ENCODE data around the gene TMEM145. TPM values are rescaled to one million over a fixed set of nuclear protein-coding genes. Genes with fewer than 3 reads are reported as not detected.

The TMEM145 gene
- total and polyA plus RNA-seq, 2 donors (not counting 1 experiment from before 2014, with no cell fraction given): 0.05 to 0.83 TPM

- no peak for TF ChIP-seq CTCF (conservative IDR thresholded peaks at IDR 0.05 in 1 of 2, IDR thresholded peaks at IDR 0.05 in 1 of 2; ENCODE audit: low read depth in 1 of 2, low read length in 2 of 2)
- no peak for TF ChIP-seq EZH2 (IDR thresholded peaks at IDR 0.05; ENCODE audit: low read length, missing control alignments)
- no peaks in the 10 kb centered on the region for H3K79me2 ChIP-seq (ENCODE audit: control insufficient read depth, insufficient read depth, low read length)
- H3K36me3 ChIP-seq (ENCODE audit: control insufficient read depth, insufficient read depth, low read length): peaks cover 2% of the 10 kb centered on the region
- H3K9me3 ChIP-seq (ENCODE audit: control insufficient read depth, insufficient read depth, low read depth, low read length): no peaks in the 10 kb centered on the region
- no peak for DNase-seq (ENCODE audit: low read depth in 2 of 2)
- no peak overlapping the region for H3K4me2 ChIP-seq (ENCODE audit: extremely low read depth, insufficient read depth, low read length)
- no peak overlapping the region for H2AFZ ChIP-seq (ENCODE audit: low read length)
- H3K4me3 ChIP-seq (replicated peaks in 1 of 4; ENCODE audit: control extremely low read depth in 1 of 4, insufficient read depth in 1 of 4, low read depth in 3 of 4, low read length in 4 of 4): no peak overlapping the region
- no peak overlapping the region for H3K9ac ChIP-seq (ENCODE audit: insufficient read depth, low read length)
- H3K4me1 ChIP-seq (ENCODE audit: control insufficient read depth, extremely low read depth, insufficient read depth, low read length): no peaks in the 10 kb centered on the region
- no peaks in the 10 kb centered on the region for H4K20me1 ChIP-seq (ENCODE audit: control insufficient read depth, extremely low read depth, insufficient read depth, low read length)
- no peaks in the 10 kb centered on the region for H3K27me3 ChIP-seq (ENCODE audit: control insufficient read depth, insufficient read depth, low read length)
- no peak overlapping the region for H3K27ac ChIP-seq (ENCODE audit: insufficient read depth, low read length)
These were observed 42.8 kb downstream of the TMEM145 start for GRCh38 chr19:42355896-42356295.

- Histone ChIP-seq H3K27me3 (ENCODE audit: control insufficient read depth, insufficient read depth, low read length) (no peaks in the 10 kb centered on the region), H3K4me1 (ENCODE audit: control insufficient read depth, extremely low read depth, insufficient read depth, low read length) (no peaks in the 10 kb centered on the region), H3K27ac (ENCODE audit: insufficient read depth, low read length) (no peak overlapping the region), H3K9ac (ENCODE audit: insufficient read depth, low read length) (no peak overlapping the region), H3K4me3 (replicated peaks in 1 of 4; ENCODE audit: control extremely low read depth in 1 of 4, insufficient read depth in 1 of 4, low read depth in 3 of 4, low read length in 4 of 4) (no peak overlapping the region), H3K36me3 (ENCODE audit: control insufficient read depth, insufficient read depth, low read length) (peaks cover 2% of the 10 kb centered on the region), H3K79me2 (ENCODE audit: control insufficient read depth, insufficient read depth, low read length) (no peaks in the 10 kb centered on the region), H4K20me1 (ENCODE audit: control insufficient read depth, extremely low read depth, insufficient read depth, low read length) (no peaks in the 10 kb centered on the region), H3K4me2 (ENCODE audit: extremely low read depth, insufficient read depth, low read length) (no peak overlapping the region), H3K9me3 (ENCODE audit: control insufficient read depth, insufficient read depth, low read depth, low read length) (no peaks in the 10 kb centered on the region), H2AFZ (ENCODE audit: low read length) (no peak overlapping the region)
- no peak for DNase-seq (ENCODE audit: low read depth in 2 of 2)
- TF ChIP-seq CTCF (conservative IDR thresholded peaks at IDR 0.05 in 1 of 2, IDR thresholded peaks at IDR 0.05 in 1 of 2; ENCODE audit: low read depth in 1 of 2, low read length in 2 of 2) (no peak), EZH2 (IDR thresholded peaks at IDR 0.05; ENCODE audit: low read length, missing control alignments) (no peak)
These were observed 43.6 kb downstream of the TMEM145 start for GRCh38 chr19:42356686-42357085.

GRCh38 chr19:42357290-42357689 is 44.2 kb downstream of the TMEM145 start:
- no peak overlapping the region for H3K9ac ChIP-seq (ENCODE audit: insufficient read depth, low read length)
- H3K4me3 ChIP-seq (replicated peaks in 1 of 4; ENCODE audit: control extremely low read depth in 1 of 4, insufficient read depth in 1 of 4, low read depth in 3 of 4, low read length in 4 of 4): no peak overlapping the region
- no peaks in the 10 kb centered on the region for H3K9me3 ChIP-seq (ENCODE audit: control insufficient read depth, insufficient read depth, low read depth, low read length)
- H3K4me1 ChIP-seq (ENCODE audit: control insufficient read depth, extremely low read depth, insufficient read depth, low read length): no peaks in the 10 kb centered on the region
- no peak overlapping the region for H3K4me2 ChIP-seq (ENCODE audit: extremely low read depth, insufficient read depth, low read length)
- no peak for TF ChIP-seq CTCF (conservative IDR thresholded peaks at IDR 0.05 in 1 of 2, IDR thresholded peaks at IDR 0.05 in 1 of 2; ENCODE audit: low read depth in 1 of 2, low read length in 2 of 2)
- no peak for TF ChIP-seq EZH2 (IDR thresholded peaks at IDR 0.05; ENCODE audit: low read length, missing control alignments)
- no peaks in the 10 kb centered on the region for H3K27me3 ChIP-seq (ENCODE audit: control insufficient read depth, insufficient read depth, low read length)
- no peaks in the 10 kb centered on the region for H4K20me1 ChIP-seq (ENCODE audit: control insufficient read depth, extremely low read depth, insufficient read depth, low read length)
- H3K79me2 ChIP-seq (ENCODE audit: control insufficient read depth, insufficient read depth, low read length): no peaks in the 10 kb centered on the region
- H3K36me3 ChIP-seq (ENCODE audit: control insufficient read depth, insufficient read depth, low read length): peaks cover 2% of the 10 kb centered on the region
- no peak for DNase-seq (ENCODE audit: low read depth in 2 of 2)
- H3K27ac ChIP-seq (ENCODE audit: insufficient read depth, low read length): no peak overlapping the region
- no peak overlapping the region for H2AFZ ChIP-seq (ENCODE audit: low read length)

Measured in fibroblast of lung (primary cell).